Subcutaneous abdominal adipose tissue (tissue), 5 donors: Measurements from ENCODE around the gene ARHGAP24.
A peak's percentile ranks its signal among the peaks of the same experiment; 100 is the strongest.
"Not testable (repeated sequence)": the region's sequence is repeated elsewhere in the genome, so short reads cannot be mapped to it uniquely, and the experiment has no call there.

Experiments used
- H3K27ac ChIP-seq: one replicate; pipeline ENCODE4 v1.7.0; 2013; ENCODE audit warnings: low read depth, mild to moderate bottlenecking, inconsistent platforms, low read length, moderate library complexity
- H3K27me3 ChIP-seq, 5 donors: one replicate each; pipeline ENCODE4 v1.7.0; 2013; ENCODE audit warnings: low read length in 5 of 5, inconsistent platforms in 1 of 5; ENCODE audit not compliant: control insufficient read depth in 5 of 5, insufficient read depth in 4 of 5
- H3K36me3 ChIP-seq, 5 donors: one replicate each; pipeline ENCODE4 v1.7.0; 2013; ENCODE audit warnings: low read length in 5 of 5; ENCODE audit not compliant: control insufficient read depth in 5 of 5, insufficient read depth in 5 of 5
- H3K4me1 ChIP-seq, 5 donors: one replicate each; pipeline ENCODE4 v1.7.0; 2013; ENCODE audit warnings: low read length in 5 of 5, mild to moderate bottlenecking in 3 of 5, moderate library complexity in 1 of 5; ENCODE audit not compliant: control insufficient read depth in 5 of 5, insufficient read depth in 5 of 5
- H3K4me3 ChIP-seq, 5 donors: one replicate each; pipeline ENCODE4 v1.7.0; 2013; ENCODE audit warnings: low read length in 5 of 5, low read depth in 1 of 5
- H3K9ac ChIP-seq, 5 donors: one replicate each; pipeline ENCODE4 v1.7.0; 2013; ENCODE audit warnings: low read length in 5 of 5, mild to moderate bottlenecking in 4 of 5, moderate library complexity in 3 of 5
- H3K9me3 ChIP-seq, 5 donors: one replicate each; pipeline ENCODE4 v1.7.0; 2013; ENCODE audit warnings: low read length in 5 of 5; ENCODE audit not compliant: control insufficient read depth in 5 of 5
- donor health status: healthy.
- donor health status: healthy.
- donor health status: healthy.
- donor health status: healthy.
- donor health status: healthy.

The ARHGAP24 gene

GRCh38 chr4:85514117-85514516, 39.2 kb downstream of the ARHGAP24 start:
- Histone ChIP-seq H3K9ac (no peak overlapping the region), H3K4me1 (peaks cover 3 to 30% (median 10%) of the 10 kb centered on the region in 5 donors), H3K36me3 (no peaks in the 10 kb centered on the region), H3K9me3 (no peaks in the 10 kb centered on the region), H3K27me3 (no peaks in the 10 kb centered on the region), H3K4me3 (peak overlapping the region in 3 of 5 donors; percentile 37 to 42 (median 40)), H3K27ac (peak overlapping the region; percentile 61)

GRCh38 chr4:85514783-85515182, 39.8 kb downstream of the ARHGAP24 start:
- H3K27ac ChIP-seq, result peak overlapping the region; percentile 5
- H3K27me3 ChIP-seq, result no peaks in the 10 kb centered on the region
- H3K36me3 ChIP-seq, result no peaks in the 10 kb centered on the region

GRCh38 chr4:85515701-85516100, 40.8 kb downstream of the ARHGAP24 start:
- Histone ChIP-seq H3K27ac (no peak overlapping the region), H3K36me3 (no peaks in the 10 kb centered on the region), H3K4me1 (peaks cover 3 to 22% (median 10%) of the 10 kb centered on the region in 5 donors), H3K27me3 (no peaks in the 10 kb centered on the region), H3K9ac (no peak overlapping the region), H3K9me3 (no peaks in the 10 kb centered on the region), H3K4me3 (no peak overlapping the region)

More at GRCh38 chr4:85514783-85515182, 39.8 kb downstream of the ARHGAP24 start:
- peaks cover 3 to 30% (median 10%) of the 10 kb centered on the region in 5 donors for H3K4me1 ChIP-seq
- H3K4me3 ChIP-seq, result peak overlapping the region in 4 of 5 donors; percentile 35 to 53 (median 40)
- no peaks in the 10 kb centered on the region for H3K9me3 ChIP-seq
- peak overlapping the region in 1 of 5 donors; percentile 48 for H3K9ac ChIP-seq

- not testable (repeated sequence) for H3K27ac ChIP-seq, H3K27me3 ChIP-seq, H3K9ac ChIP-seq, H3K9me3 ChIP-seq, H3K36me3 ChIP-seq, H3K4me3 ChIP-seq
- peaks cover 0 to 15% (median 10%) of the 10 kb centered on the region in 5 donors for H3K4me1 ChIP-seq
Observed at GRCh38 chr4:85518526-85518925, 43.6 kb downstream of the ARHGAP24 start.

- Histone ChIP-seq H3K27ac (no peak overlapping the region), H3K36me3 (no peaks in the 10 kb centered on the region), H3K9me3 (no peaks in the 10 kb centered on the region), H3K9ac (no peak overlapping the region), H3K4me1 (no peaks in the 10 kb centered on the region), H3K27me3 (no peaks in the 10 kb centered on the region), H3K4me3 (no peak overlapping the region)
Observed at GRCh38 chr4:85520765-85521749, 46.1 kb downstream of the ARHGAP24 start.

- Histone ChIP-seq H3K27me3 (no peaks in the 10 kb centered on the region), H3K9me3 (no peaks in the 10 kb centered on the region), H3K4me3 (no peak overlapping the region), H3K36me3 (no peaks in the 10 kb centered on the region), H3K4me1 (no peaks in the 10 kb centered on the region), H3K9ac (no peak overlapping the region), H3K27ac (no peak overlapping the region)
Observed at GRCh38 chr4:85522277-85522676, 47.3 kb downstream of the ARHGAP24 start.

- no peaks in the 10 kb centered on the region for H3K27me3 ChIP-seq
- no peaks in the 10 kb centered on the region for H3K9me3 ChIP-seq
- no peak overlapping the region for H3K9ac ChIP-seq
- H3K36me3 ChIP-seq, result no peaks in the 10 kb centered on the region
- no peak overlapping the region for H3K27ac ChIP-seq
- no peak overlapping the region for H3K4me3 ChIP-seq
- no peaks in the 10 kb centered on the region for H3K4me1 ChIP-seq
Observed at GRCh38 chr4:85522836-85523235, 47.9 kb downstream of the ARHGAP24 start.

- Histone ChIP-seq H3K4me1 (no peaks in the 10 kb centered on the region), H3K36me3 (no peaks in the 10 kb centered on the region), H3K27me3 (no peaks in the 10 kb centered on the region), H3K27ac (no peak overlapping the region), H3K9me3 (no peaks in the 10 kb centered on the region), H3K9ac (no peak overlapping the region), H3K4me3 (no peak overlapping the region)
Observed at GRCh38 chr4:85527815-85528214, 52.9 kb downstream of the ARHGAP24 start.

- no peak overlapping the region for H3K27ac ChIP-seq
- no peaks in the 10 kb centered on the region for H3K9me3 ChIP-seq
- no peak overlapping the region for H3K9ac ChIP-seq
- no peaks in the 10 kb centered on the region for H3K27me3 ChIP-seq
- no peaks in the 10 kb centered on the region for H3K36me3 ChIP-seq
- no peaks in the 10 kb centered on the region for H3K4me1 ChIP-seq
- H3K4me3 ChIP-seq, result no peak overlapping the region
Observed at GRCh38 chr4:85531560-85532341, 56.8 kb downstream of the ARHGAP24 start.

- Histone ChIP-seq H3K9me3 (no peaks in the 10 kb centered on the region), H3K27me3 (no peaks in the 10 kb centered on the region), H3K4me1 (peaks cover 0 to 3% (median 0%) of the 10 kb centered on the region in 5 donors), H3K9ac (no peak overlapping the region), H3K36me3 (no peaks in the 10 kb centered on the region), H3K4me3 (no peak overlapping the region), H3K27ac (no peak overlapping the region)
Observed at GRCh38 chr4:85534120-85534519, 59.2 kb downstream of the ARHGAP24 start.
